ENCODE results near the gene IGSF9B.
"Not testable (repeated sequence)": the region's sequence is repeated elsewhere in the genome, so short reads cannot be mapped to it uniquely, and the experiment has no call there.

The IGSF9B gene, protein sequence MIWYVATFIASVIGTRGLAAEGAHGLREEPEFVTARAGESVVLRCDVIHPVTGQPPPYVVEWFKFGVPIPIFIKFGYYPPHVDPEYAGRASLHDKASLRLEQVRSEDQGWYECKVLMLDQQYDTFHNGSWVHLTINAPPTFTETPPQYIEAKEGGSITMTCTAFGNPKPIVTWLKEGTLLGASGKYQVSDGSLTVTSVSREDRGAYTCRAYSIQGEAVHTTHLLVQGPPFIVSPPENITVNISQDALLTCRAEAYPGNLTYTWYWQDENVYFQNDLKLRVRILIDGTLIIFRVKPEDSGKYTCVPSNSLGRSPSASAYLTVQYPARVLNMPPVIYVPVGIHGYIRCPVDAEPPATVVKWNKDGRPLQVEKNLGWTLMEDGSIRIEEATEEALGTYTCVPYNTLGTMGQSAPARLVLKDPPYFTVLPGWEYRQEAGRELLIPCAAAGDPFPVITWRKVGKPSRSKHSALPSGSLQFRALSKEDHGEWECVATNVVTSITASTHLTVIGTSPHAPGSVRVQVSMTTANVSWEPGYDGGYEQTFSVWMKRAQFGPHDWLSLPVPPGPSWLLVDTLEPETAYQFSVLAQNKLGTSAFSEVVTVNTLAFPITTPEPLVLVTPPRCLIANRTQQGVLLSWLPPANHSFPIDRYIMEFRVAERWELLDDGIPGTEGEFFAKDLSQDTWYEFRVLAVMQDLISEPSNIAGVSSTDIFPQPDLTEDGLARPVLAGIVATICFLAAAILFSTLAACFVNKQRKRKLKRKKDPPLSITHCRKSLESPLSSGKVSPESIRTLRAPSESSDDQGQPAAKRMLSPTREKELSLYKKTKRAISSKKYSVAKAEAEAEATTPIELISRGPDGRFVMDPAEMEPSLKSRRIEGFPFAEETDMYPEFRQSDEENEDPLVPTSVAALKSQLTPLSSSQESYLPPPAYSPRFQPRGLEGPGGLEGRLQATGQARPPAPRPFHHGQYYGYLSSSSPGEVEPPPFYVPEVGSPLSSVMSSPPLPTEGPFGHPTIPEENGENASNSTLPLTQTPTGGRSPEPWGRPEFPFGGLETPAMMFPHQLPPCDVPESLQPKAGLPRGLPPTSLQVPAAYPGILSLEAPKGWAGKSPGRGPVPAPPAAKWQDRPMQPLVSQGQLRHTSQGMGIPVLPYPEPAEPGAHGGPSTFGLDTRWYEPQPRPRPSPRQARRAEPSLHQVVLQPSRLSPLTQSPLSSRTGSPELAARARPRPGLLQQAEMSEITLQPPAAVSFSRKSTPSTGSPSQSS (N-terminal part only)

GRCh38 chr11:133956650-133957633 lies at the start of gene IGSF9B:
Gene IGSF9B, minus strand, starts transcription at chr11:133956968. Its CDS starts 214 bp downstream, at chr11:133956754.
- peak; percentile 63 for DNase-seq (ENCODE audit: low read depth)

DNA sequence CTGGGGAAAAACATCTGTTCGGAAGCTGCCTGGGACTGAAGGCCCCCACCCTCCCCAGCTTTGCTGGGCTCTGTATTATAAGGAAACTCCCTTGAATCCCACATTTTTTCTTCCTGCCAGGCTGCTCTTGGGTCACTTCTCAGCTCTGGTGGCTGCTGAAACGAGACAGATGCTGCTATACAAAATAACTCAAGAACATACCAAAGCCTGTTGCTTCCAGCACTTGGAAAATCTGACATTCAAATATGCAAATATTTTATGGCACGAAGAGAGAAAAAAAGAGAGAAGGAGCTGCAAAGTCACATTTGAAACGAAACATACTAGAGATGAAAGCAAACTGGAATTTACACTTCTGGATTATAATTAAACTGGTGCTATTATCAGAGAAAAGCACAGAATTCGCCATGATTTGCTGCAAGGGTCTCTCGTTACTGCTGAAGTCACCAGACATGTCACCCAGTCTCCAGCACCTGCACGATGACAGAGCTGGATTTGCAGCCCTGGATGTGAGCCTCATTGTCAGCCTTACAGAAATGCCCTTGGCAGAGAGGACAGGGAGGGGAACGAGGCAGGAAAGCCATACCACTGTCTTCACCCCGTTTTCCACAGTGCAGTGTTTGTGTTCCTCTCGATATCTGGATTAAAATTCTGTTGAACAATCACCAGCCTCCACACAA lies 47.9 kb upstream of the IGSF9B start:
- no peak for DNase-seq (ENCODE audit: low read depth)

- DNase-seq (ENCODE audit: low read depth): no peak
These were observed 47.2 kb upstream of the IGSF9B start for GRCh38 chr11:134003792-134004495.

DNA sequence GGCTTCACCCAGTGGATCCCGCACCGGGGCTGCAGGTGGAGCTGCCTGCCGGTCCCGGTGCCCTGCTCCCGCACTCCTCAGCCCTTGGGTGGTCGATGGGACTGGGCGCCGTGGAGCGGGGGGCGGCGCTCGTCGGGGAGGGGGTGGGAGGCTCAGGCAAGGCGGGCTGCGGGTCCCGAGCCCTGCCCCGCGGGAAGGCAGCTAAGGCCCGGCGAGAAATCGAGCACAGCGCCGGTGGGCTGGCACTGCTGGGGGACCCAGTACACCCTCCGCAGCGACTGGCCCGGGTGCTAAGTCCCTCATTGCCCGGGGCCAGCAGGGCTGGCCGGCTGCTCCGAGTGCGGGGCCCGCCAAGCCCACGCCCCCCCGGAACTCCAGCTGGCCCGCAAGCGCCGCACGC lies 46.1 kb upstream of the IGSF9B start:
- not testable (repeated sequence) for DNase-seq (ENCODE audit: low read depth)

GRCh38 chr11:134002338-134002737 lies 45.6 kb upstream of the IGSF9B start:
- DNase-seq (ENCODE audit: low read depth): not testable (repeated sequence)

DNA sequence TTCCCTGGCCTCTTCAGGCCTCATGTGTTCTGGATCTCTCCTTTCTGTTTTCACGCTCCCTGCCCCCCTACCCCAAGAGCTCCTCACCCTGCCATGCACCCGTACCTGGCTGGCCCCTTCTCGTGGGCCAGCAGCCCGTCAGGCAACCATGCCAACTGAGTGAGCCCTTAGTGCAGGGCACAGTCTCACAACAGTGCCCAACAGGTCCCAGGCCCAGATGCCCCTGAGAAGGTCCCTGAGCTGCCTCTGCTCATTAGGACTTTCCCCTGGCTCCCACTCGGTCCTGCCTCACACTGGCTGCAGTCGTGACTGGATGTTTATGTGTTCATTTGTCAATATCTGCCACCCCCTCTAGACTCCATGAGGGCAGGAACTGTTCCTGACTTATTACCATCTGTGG lies 44.8 kb upstream of the IGSF9B start:
- no peak for DNase-seq (ENCODE audit: low read depth)

DNA sequence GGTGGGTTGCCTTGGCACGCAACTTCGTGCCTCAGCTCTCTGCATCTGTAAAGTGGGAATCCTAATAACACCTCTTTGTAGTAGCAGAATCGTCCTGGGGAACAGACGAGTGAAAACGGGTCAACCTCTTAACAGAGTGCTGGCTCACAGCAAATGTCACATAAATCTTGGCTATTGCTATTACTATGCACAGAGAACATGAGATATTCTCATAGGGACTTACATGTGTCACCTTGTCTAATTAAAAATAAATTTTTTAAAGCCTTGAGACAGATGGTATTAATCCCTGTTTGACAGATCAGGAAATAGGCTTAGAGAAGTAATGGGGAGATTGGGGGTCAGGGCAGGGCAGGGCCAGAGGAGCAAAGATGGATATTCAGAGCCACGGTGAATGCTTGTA lies 44.3 kb upstream of the IGSF9B start:
- no peak for DNase-seq (ENCODE audit: low read depth)

GRCh38 chr11:133999355-133999754 lies 42.6 kb upstream of the IGSF9B start:
- DNase-seq (ENCODE audit: low read depth): no peak

GRCh38 chr11:133997554-133997953 lies 40.8 kb upstream of the IGSF9B start:
- no peak for DNase-seq (ENCODE audit: low read depth)

DNA sequence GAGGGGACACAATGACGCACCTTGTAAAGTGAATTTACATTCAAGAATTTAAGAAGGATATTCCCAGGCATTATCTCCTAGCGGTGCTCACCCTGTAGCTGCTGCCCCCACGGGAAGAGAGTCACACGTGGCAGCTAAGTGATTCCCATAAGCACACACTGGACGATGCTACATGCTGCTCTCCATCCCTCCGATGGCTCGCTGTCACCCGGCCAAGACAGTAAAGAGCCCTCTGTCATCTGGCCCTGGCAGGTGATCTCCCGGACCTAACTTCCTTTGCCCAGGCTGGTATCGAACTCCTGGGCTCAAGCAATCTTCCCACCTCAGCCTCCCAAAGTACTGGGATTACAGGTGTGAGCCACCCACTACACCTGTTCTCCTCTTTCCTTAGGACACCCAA lies 39.9 kb upstream of the IGSF9B start:
- no peak for DNase-seq (ENCODE audit: low read depth)

- no peak for DNase-seq (ENCODE audit: low read depth)
These were observed 38.3 kb upstream of the IGSF9B start for GRCh38 chr11:133995066-133995465.

- DNase-seq (ENCODE audit: low read depth): no peak
These were observed 37.2 kb upstream of the IGSF9B start for GRCh38 chr11:133993921-133994320.

- DNase-seq (ENCODE audit: low read depth): no peak
These were observed 36.3 kb upstream of the IGSF9B start for GRCh38 chr11:133993107-133993506.

DNA sequence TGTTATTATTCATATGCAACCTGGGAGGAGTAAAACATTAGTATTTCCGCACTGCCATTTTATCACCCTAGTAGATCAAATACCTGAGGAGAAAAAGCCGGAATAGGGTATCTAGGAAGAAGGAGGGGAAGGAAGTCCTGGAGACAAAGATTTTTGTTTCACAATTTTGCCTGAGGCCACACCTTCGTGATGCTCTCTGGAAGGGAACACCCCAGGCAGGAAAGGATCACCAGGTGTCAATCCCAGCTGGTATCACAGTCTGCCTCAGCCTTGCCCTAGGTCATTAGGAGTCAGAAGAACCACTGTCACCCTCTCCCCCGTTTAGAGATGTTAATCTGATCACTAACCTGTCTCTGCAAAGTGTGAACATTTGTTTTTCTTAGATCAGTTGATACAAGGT lies 35.4 kb upstream of the IGSF9B start:
- DNase-seq (ENCODE audit: low read depth): no peak

DNA sequence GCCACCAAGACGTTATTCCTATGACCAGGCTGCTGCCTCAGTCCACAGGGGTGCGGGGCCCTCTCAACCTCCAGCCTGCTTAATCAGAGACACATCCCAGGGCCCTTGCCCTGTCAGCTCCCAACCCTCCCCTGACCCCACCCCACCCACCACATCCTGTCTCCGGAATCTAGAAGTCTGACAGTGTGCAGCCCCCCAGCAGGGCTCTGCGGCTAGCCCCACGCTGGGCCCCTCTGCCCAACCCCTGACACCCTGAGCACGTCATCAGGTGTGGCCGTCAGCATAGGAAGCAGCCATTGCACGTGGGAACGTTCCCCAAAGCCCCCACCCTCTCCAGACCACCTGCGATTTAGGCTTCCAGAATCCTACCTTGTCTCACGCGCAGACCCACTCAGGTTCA lies 34.3 kb upstream of the IGSF9B start:
- DNase-seq (ENCODE audit: low read depth): no peak

GRCh38 chr11:133990501-133990900 lies 33.7 kb upstream of the IGSF9B start:
- no peak for DNase-seq (ENCODE audit: low read depth)

DNA sequence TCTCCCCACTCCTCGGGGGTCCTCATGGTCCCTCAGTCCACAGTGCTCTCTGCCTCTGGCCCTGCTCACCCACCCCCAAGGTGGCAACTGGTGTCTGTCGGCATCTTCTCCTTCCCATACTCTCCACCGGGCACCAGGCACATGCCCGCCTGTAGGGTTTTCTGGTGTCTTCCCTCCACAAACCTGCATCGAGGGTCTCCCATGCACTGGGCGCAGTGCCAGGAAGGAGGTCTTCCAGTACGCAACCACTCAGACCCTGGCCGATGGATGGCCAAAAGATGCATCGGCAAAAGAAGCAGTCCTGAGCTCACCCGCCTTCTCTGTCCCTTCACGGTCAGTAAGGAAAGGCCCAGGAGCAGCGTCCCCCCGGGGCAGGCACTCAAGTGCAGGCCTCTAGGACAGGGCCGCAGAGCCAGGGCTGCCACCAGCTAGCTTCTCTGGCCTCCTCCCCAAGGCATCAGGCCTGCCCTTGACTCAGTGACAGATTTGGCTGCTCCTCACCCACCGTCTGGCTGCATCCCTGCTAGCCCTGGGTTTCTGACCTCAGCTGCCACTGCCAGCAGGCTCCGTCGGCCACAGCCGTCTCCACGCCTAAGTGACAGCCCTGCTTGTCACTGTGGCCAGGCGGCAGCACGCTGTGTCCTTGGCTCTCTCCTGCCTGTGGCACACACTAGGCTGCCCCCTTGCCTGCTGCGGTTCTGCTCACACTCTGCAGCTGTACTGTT lies 32.1 kb upstream of the IGSF9B start:
- no peak for DNase-seq (ENCODE audit: low read depth)

DNA sequence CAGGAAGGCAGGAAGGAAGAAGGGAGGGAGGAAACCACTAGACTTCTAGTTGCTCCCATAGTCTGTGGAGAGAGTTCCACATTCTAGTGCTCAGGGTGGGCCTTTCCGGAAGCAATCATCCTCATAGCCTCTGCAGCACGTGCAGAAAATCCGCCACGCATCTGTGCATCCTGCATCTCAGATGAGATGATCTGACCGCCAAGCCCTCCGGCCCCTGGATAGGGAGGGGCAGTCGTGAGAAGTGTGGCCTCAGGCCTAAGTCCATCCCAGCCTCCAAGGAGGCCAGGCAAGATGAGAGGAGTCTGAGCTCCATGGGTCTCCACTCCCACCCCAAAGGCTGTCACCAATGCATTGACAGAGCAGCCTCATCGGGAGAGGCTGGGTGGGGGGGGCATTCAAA lies 30.4 kb upstream of the IGSF9B start:
- DNase-seq (ENCODE audit: low read depth): no peak
